ENCODE results near the gene MYO1D. TPM values are rescaled to one million over a fixed set of nuclear protein-coding genes. Genes with fewer than 3 reads are reported as not detected.

MYO1D gene
- total and polyA plus RNA-seq, 8 donors: 22.0 to 92.8 (median 27.4) TPM

DNA sequence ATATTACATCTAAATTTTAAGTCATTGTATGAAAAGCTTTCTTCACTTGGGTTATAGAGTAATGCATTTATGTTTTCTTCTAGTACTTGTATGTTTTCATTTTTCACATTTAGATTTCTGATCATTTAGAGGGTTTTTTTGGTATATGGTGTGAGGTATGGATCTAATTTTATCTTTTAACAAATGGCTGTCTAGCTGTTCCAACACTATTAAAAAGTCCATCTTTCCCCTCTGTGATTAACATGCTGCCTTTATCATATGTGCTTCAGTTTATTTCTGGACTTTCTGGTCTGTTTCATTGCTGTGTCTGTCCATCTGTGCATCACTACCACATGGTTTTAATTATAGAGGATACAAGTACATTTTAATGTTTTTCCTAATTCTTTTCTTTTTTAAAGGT is 163.8 kb downstream of the MYO1D start:
- ATAC-seq (no peak), DNase-seq (no peak)
- H3K27ac ChIP-seq: no peak overlapping the region
- intact Hi-C loops (cut with DNase I): no loop called here
- no peak overlapping the region for H3K4me3 ChIP-seq
- H3K9me3 ChIP-seq: no peaks in the 10 kb centered on the region
- no peaks in the 10 kb centered on the region for H3K4me1 ChIP-seq
- peaks cover 0 to 4% of the 10 kb centered on the region in 2 donors for H3K36me3 ChIP-seq
- H3K27me3 ChIP-seq: no peaks in the 10 kb centered on the region
- TF ChIP-seq, protein P1, sequence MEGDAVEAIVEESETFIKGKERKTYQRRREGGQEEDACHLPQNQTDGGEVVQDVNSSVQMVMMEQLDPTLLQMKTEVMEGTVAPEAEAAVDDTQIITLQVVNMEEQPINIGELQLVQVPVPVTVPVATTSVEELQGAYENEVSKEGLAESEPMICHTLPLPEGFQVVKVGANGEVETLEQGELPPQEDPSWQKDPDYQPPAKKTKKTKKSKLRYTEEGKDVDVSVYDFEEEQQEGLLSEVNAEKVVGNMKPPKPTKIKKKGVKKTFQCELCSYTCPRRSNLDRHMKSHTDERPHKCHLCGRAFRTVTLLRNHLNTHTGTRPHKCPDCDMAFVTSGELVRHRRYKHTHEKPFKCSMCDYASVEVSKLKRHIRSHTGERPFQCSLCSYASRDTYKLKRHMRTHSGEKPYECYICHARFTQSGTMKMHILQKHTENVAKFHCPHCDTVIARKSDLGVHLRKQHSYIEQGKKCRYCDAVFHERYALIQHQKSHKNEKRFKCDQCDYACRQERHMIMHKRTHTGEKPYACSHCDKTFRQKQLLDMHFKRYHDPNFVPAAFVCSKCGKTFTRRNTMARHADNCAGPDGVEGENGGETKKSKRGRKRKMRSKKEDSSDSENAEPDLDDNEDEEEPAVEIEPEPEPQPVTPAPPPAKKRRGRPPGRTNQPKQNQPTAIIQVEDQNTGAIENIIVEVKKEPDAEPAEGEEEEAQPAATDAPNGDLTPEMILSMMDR (IDR thresholded peaks at IDR 0.05): no peak

DNA sequence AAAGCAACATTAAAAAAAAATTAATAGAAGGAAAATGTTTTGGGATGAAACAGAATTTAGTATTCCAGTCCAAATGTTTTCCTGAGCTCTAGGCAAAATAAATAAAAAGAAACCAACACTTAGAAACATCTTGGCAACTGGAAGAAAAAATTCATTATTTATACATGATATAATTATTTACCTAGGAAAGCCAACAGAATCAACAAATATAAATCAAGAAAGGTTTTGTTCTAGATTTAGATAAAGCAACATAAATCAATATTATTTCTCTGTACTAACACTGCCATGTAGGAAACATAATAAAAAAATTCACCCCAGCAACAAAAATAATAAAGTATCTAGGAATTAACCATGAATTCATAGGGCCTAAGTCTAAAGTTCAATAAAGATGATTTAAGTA is 167.4 kb downstream of the MYO1D start:
- Histone ChIP-seq H3K9me3 (no peaks in the 10 kb centered on the region), H3K27ac (no peak overlapping the region), H3K27me3 (no peaks in the 10 kb centered on the region), H3K4me3 (no peak overlapping the region), H3K4me1 (no peaks in the 10 kb centered on the region), H3K36me3 (peaks cover 0 to 4% of the 10 kb centered on the region in 2 donors)
- ATAC-seq: no peak
- no peak for DNase-seq
- TF ChIP-seq, protein P1 (IDR thresholded peaks at IDR 0.05): no peak
- intact Hi-C loops (cut with DNase I): no loop called here

DNA sequence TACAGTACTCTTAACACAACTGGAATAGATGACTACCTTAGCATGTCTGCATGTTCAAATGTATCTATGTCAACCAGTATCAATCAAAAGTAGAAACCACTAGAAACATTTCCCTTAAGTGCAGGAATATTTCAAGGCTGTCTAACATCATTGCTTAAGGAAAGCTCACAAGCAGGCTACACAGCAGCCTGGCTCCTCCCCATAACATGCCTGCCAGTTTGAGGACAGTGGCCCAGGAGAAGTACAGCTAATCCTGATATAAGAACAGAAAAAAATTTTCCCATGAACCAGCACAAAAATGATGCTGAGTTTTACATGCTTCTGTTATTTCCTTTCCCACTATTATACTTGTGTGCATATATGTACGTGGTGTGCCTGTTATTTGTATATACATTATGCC is 175.1 kb downstream of the MYO1D start:
- no peaks in the 10 kb centered on the region for H3K4me1 ChIP-seq
- no peak overlapping the region for H3K4me3 ChIP-seq
- intact Hi-C loops (cut with DNase I): no loop called here
- H3K27me3 ChIP-seq: no peaks in the 10 kb centered on the region
- TF ChIP-seq, protein P1 (IDR thresholded peaks at IDR 0.05): no peak
- DNase-seq: no peak
- H3K9me3 ChIP-seq: no peaks in the 10 kb centered on the region
- H3K36me3 ChIP-seq: no peaks in the 10 kb centered on the region
- ATAC-seq: no peak
- H3K27ac ChIP-seq: no peak overlapping the region

DNA sequence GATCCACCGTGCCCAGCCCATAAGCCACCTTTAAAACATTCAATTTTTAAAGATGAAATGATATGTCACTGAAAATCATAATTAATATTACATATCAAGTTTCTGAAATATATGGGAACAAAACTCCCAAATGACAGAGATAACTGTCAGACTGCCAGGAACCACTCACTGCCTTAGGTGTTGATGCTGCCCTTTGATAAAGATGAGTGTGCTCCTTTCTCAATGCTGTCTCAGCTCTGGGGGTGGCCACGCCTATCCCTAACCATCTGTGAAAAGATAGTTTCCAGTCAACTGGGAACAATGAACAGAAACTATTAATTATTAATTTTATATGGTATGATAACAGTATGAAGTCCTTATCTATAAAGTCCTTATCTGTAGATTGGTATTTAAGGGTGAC is 177.7 kb downstream of the MYO1D start:
- DNase-seq (no peak), ATAC-seq (no peak)
- no peak overlapping the region for H3K4me3 ChIP-seq
- TF ChIP-seq, protein P1 (IDR thresholded peaks at IDR 0.05): no peak
- H3K4me1 ChIP-seq: no peaks in the 10 kb centered on the region
- intact Hi-C loops (cut with DNase I): no loop called here
- no peaks in the 10 kb centered on the region for H3K36me3 ChIP-seq
- H3K9me3 ChIP-seq: no peaks in the 10 kb centered on the region
- H3K27me3 ChIP-seq: no peaks in the 10 kb centered on the region
- no peak overlapping the region for H3K27ac ChIP-seq

DNA sequence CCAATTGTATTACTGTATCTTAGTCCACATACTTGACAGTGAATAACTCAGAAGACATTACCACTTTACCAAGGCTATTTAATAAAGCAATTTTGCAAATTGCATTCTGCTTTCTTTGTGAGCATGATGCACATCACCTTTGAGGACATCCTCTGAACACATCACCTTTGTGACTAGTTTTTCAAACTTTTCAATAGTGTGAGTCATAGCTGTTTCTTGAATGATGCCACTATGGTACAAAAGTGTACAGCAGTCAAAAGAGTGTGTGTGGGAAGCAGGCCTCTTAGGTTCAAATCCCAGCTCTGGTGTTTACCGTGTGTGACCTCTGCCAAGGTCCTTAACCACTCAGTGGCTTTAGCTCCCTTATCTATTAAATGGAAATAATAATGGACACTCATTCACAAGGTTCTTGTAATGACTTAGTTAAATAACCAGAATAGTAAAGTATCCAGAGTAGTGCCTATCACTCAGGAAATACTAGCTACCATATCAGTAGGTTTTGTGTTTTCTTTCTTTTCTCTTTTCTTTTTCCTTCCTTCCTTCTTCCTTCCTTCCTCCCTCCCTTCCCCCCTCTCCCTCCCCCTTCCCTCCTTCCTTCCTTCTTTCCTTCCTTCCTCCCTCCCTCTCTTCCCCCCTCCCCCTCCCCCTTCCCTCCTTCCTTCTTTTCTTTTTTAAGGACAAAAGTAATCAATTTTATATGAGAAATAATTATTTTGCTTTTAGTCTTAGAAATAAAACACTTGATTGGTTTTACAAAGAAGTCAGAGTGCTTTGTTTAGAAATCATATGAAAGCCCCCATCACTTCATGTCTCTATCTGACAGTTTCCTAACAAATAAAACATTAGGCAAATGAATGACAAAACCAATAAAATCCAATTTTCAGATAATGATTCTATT is 178.9 kb downstream of the MYO1D start:
- Histone ChIP-seq H3K4me1 (no peaks in the 10 kb centered on the region), H3K4me3 (no peak overlapping the region), H3K9me3 (no peaks in the 10 kb centered on the region), H3K27me3 (no peaks in the 10 kb centered on the region), H3K27ac (no peak overlapping the region), H3K36me3 (no peaks in the 10 kb centered on the region)
- intact Hi-C loops (cut with DNase I): no loop called here
- no peak for DNase-seq
- TF ChIP-seq, protein P1 (IDR thresholded peaks at IDR 0.05): no peak
- no peak for ATAC-seq
